Epidermal melanocyte (primary cell): ENCODE data around the gene TNXB.
"Not testable (repeated sequence)": the region's sequence is repeated elsewhere in the genome, so short reads cannot be mapped to it uniquely, and the experiment has no call there.

Experiments
- DNase-seq: peaks from one replicate; pipeline ENCODE4 v3.0.0; 2011; ENCODE audit warnings: low spot score; ENCODE audit not compliant: insufficient read length

The TNXB gene

DNA sequence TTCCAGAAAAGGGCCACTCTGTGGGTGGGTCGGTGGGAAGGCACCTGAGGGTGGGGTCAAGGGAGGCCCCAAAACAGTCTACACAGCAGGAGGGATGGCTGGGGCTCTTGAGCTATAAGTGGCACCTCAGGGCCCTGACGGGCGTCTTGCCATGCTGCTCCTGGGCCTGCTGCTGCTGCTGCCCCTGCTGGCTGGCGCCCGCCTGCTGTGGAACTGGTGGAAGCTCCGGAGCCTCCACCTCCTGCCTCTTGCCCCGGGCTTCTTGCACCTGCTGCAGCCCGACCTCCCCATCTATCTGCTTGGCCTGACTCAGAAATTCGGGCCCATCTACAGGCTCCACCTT lies 103.6 kb downstream of the TNXB start:
- not testable (repeated sequence) for DNase-seq

DNA sequence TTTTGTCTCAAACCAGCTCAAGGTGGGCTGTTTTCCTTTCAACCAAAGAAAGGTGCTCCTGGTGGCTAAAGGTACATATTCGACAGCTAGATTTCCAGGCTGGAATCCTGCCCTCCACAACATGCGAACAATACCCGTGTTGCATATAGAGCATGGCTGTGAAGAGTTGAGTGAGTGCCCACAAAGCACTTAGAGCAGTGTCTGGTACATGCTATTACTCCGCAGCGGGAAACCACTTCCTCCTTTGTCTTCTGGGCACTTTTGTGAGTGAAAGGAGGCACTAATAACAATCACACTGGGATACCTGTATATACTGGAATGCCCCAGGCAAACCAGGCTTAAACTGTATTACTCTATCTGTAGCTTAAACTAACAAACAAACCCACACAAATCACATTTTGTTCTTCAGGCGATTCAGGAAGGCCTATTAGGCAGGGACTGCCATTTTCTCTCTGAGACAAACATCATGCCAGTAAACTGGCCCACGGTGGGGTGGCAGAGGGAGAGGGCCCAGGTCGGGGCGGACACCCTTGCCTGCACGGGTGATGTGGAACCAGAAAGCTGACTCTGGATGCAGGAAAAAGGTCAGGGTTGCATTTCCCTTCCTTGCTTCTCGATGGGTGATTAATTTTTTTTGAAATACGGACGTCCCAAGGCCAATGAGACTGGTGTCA lies 104.1 kb downstream of the TNXB start:
- not testable (repeated sequence) for DNase-seq

- not testable (repeated sequence) for DNase-seq
Measured at GRCh38 chr6:32004393-32004792, 104.7 kb downstream of the TNXB start.

DNA sequence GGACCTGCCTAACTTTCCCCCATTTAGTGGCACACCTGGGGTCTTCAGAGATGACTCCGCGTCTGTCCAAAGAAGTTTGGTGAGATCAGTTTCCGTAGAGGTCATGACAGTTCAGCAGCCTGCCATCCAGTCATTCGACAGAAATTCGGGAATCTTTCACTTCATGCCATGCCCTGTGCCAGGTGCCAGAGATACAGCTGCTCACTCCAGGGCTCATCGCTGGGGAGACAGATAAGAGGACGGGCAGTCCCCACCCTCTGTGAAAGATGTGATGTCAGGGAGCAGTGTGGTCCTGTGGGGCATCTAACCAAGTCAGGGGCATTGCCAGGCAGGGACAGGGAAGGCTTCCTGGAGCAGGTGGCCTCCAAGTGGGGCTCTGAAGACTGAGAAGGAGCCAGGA lies 105.8 kb downstream of the TNXB start:
- not testable (repeated sequence) for DNase-seq

DNA sequence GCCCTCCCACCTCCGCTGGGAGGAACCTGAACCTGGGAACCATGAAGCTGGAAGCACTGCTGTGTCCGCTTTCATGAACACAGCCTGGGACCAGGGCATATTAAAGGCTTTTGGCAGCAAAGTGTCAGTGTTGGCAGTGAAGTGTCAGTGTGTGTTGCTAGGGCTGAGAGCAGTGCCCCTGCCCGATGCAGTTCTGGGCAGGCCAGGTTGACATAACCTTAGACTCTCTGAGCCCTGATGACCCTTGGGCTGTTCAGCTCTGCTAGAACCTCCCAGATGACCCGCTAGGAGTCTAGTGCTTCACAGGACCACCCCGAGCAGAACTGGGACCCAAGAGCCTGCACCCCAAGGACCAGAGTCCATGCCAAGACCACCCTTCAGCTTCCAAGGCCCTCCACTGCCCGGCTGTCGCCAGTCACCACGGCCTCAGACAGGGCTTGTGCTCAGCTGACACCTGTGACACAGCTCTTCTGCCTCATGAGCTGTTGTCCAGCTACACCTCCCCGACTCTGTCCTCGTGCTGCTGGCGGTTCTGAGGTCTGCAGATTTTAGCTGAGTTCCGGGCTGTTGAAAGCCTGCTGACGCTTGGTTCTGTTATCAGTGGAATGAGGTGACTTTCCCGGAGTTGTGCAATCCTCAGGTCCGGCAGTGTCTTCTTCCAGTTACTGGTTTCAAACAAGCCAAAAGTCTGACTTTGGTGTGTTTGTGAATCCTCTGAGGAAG lies 106.4 kb downstream of the TNXB start:
- not testable (repeated sequence) for DNase-seq

DNA sequence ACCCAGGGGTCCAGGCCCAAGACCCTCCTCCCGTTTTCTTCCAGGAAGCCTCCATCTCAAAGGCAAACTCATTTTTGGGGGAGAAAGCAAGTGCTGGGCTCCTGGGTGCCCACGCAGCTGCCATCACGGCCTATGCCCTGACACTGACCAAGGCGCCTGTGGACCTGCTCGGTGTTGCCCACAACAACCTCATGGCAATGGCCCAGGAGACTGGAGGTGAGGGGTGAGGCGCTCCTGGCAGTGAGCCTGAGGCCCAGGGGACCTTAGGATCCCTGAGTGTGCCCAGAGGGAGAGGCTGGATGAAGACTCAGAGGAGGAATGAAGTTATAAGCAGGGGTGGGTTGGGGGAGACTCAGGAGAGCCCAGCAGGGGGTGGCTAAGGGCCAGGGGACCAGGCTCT lies 112.8 kb downstream of the TNXB start:
- not testable (repeated sequence) for DNase-seq

DNA sequence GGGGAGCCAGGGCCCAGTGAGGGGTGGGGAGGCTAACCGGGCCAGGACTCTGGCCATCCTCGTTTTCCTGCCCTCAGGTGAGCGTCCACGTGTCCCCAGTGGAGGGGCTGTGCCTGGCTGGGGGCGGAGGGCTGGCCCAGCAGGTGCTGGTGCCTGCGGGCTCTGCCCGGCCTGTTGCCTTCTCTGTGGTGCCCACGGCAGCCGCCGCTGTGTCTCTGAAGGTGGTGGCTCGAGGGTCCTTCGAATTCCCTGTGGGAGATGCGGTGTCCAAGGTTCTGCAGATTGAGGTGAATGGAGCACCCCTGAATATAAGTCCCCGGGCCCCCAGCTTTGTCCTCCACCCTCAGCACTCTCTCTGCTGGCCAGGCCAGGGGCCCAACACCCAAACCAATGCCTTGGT lies 114.7 kb downstream of the TNXB start:
- DNase-seq, result not testable (repeated sequence)
